IMR-90 (cell line): ENCODE measurements around the gene ACSL6.

Experiments
- CEBPB ChIP-seq: IDR thresholded peaks from 2 replicates; pipeline ENCODE4 v1.6.1; 2012; ENCODE audit warnings: low read depth, low read length, improper control_type of control experiment
- MAFK ChIP-seq: IDR thresholded peaks from 2 replicates; pipeline ENCODE4 v1.6.1; 2012; ENCODE audit warnings: low read depth, low read length, improper control_type of control experiment
- RFX5 ChIP-seq: IDR thresholded peaks from 2 replicates; pipeline ENCODE4 v1.8.0; 2012; ENCODE audit warnings: low read depth, mild to moderate bottlenecking, low read length, moderate library complexity

DNA sequence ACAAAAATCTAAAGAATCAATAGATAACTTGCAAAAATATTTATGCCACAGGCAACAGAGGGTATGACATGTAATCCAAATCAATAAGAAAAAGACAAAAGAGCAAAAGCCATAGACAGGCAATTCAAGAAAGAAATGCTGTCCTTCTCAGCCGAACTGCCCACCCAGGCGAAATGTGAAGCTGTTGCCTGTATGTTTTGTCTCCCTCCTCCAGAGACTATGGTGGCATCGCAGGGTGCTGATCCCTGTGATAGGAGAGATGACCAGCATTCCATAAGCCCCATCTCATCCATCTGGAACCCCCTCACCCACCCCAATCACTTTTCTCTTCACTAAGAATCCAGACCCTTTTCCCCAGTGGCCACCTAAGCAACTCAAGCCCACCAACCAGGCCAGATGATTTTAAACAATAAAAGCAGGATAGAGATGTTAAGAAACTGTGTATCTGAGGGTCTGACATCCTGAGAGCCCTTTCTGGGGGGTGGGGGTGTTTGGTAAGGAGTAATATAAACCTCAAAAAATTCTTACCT, 5.3 kb upstream of the ACSL6 start:
- TF ChIP-seq RFX5 (no peak), CEBPB (no peak), MAFK (no peak)
